ENCODE results near the gene PLPPR2. TPM values are rescaled to one million over a fixed set of nuclear protein-coding genes. Genes with fewer than 3 reads are reported as not detected.

PLPPR2 gene
- total RNA-seq, 1 experiment from 2014 or later: 7.5 TPM

DNA sequence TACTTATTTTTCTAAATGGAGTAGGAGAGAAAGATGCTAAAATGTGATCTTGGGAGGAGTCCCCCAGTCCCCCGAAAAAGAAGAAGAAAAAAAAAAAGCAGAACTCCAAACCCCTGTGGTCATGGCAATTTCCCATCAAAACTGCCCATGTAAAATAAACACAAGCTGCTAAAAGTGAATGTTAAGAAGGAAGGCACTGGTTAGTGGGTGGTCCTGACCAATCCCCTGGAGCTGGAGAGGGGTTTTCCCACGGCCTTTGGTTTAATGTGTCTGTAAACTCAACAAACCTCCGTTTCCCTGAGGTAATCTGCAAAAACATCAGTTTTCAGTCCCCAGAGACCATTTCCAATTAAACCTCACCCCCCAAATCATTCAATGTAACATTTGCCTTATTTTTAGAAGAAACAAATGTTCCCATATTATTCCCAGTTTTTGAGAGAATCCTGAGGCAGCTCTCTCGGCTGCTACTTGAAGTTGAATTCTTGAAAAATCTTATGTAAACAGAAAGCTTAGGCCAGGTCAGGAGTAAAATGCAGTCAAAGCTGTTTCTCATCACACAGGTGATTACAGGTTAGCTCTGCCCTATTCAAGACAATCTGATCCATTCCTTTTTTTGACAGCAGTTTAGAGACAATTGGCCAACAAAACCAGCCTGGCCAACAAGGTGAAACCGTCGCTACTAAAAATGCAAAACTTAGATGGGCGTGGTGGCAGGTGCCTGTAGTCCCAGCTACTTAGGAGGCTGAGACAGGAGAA, 32.8 kb upstream of the PLPPR2 start (continued):
- TF ChIP-seq, protein P1, sequence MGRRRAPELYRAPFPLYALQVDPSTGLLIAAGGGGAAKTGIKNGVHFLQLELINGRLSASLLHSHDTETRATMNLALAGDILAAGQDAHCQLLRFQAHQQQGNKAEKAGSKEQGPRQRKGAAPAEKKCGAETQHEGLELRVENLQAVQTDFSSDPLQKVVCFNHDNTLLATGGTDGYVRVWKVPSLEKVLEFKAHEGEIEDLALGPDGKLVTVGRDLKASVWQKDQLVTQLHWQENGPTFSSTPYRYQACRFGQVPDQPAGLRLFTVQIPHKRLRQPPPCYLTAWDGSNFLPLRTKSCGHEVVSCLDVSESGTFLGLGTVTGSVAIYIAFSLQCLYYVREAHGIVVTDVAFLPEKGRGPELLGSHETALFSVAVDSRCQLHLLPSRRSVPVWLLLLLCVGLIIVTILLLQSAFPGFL (CRISPR knock-in tag; IDR thresholded peaks at IDR 0.05; ENCODE audit: borderline replicate concordance): no peak
- TF ChIP-seq GTF2I (CRISPR knock-in tag; conservative IDR thresholded peaks at IDR 0.05) (no peak), RELA (CRISPR knock-in tag; IDR thresholded peaks at IDR 0.05; ENCODE audit: borderline replicate concordance) (no peak), SOX15 (CRISPR knock-in tag; IDR thresholded peaks at IDR 0.05) (no peak), MLX (CRISPR knock-in tag; IDR thresholded peaks at IDR 0.05) (no peak), SMAD4 (CRISPR knock-in tag; IDR thresholded peaks at IDR 0.05) (no peak), ERG (CRISPR knock-in tag; IDR thresholded peaks at IDR 0.05) (no peak), ELF4 (CRISPR knock-in tag; IDR thresholded peaks at IDR 0.05; ENCODE audit: low read depth) (no peak), ZNF317 (CRISPR knock-in tag; IDR thresholded peaks at IDR 0.05; ENCODE audit: borderline replicate concordance, low read depth) (no peak), TP53 (CRISPR knock-in tag; IDR thresholded peaks at IDR 0.05) (no peak), AFF4 (CRISPR knock-in tag; IDR thresholded peaks at IDR 0.05; ENCODE audit: borderline replicate concordance) (no peak), ZNF232 (CRISPR knock-in tag; IDR thresholded peaks at IDR 0.05) (no peak)
- TF ChIP-seq, protein P2, sequence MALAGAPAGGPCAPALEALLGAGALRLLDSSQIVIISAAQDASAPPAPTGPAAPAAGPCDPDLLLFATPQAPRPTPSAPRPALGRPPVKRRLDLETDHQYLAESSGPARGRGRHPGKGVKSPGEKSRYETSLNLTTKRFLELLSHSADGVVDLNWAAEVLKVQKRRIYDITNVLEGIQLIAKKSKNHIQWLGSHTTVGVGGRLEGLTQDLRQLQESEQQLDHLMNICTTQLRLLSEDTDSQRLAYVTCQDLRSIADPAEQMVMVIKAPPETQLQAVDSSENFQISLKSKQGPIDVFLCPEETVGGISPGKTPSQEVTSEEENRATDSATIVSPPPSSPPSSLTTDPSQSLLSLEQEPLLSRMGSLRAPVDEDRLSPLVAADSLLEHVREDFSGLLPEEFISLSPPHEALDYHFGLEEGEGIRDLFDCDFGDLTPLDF (CRISPR knock-in tag; IDR thresholded peaks at IDR 0.05): no peak

- DNase-seq (ENCODE audit: low spot score): no peak
- Mint-ChIP-seq H3K27me3 (ENCODE audit: low read depth) (no peaks in the 10 kb centered on the region; the same call in 1 of the 2 replicates), H3K9me3 (no peaks in the 10 kb centered on the region), H3K36me3 (no peaks in the 10 kb centered on the region), H3K4me3 (no peak overlapping the region), H3K4me1 (peaks cover 16% of the 10 kb centered on the region), H3K27ac (peak overlapping the region; percentile 53; the same call in 1 of the 2 replicates)
- CTCF ChIA-PET: interaction anchor here (1.0 to 2.5 kb wide), 5 partner anchors 12 to 122 kb away, joined by 3 to 33 read pairs (median 5); partner anchors contain the start of genes ODAD3, PRKCSH and RAB3D
- ATAC-seq: peak; percentile 16; the same call in 1 of the 2 replicates
- POLR2A ChIA-PET: interaction anchor here (0.7 kb wide), 1 partner anchor 210 kb away, joined by 3 read pairs; no protein-coding TSS in a partner anchor
- TF ChIP-seq ZNF317 (CRISPR knock-in tag; IDR thresholded peaks at IDR 0.05; ENCODE audit: borderline replicate concordance, low read depth): no peak
- TF ChIP-seq, protein P3, sequence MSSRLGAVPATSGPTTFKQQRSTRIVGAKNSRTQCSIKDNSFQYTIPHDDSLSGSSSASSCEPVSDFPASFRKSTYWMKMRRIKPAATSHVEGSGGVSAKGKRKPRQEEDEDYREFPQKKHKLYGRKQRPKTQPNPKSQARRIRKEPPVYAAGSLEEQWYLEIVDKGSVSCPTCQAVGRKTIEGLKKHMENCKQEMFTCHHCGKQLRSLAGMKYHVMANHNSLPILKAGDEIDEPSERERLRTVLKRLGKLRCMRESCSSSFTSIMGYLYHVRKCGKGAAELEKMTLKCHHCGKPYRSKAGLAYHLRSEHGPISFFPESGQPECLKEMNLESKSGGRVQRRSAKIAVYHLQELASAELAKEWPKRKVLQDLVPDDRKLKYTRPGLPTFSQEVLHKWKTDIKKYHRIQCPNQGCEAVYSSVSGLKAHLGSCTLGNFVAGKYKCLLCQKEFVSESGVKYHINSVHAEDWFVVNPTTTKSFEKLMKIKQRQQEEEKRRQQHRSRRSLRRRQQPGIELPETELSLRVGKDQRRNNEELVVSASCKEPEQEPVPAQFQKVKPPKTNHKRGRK (CRISPR knock-in tag; IDR thresholded peaks at IDR 0.05; ENCODE audit: borderline replicate concordance): no peak
- no peak for TF ChIP-seq ATF2 (CRISPR knock-in tag; IDR thresholded peaks at IDR 0.05; ENCODE audit: borderline replicate concordance, low read depth)
- no peak for TF ChIP-seq ERG (CRISPR knock-in tag; IDR thresholded peaks at IDR 0.05)
- no peak for TF ChIP-seq IRF1 (CRISPR knock-in tag; IDR thresholded peaks at IDR 0.05)
- TF ChIP-seq, protein P4, sequence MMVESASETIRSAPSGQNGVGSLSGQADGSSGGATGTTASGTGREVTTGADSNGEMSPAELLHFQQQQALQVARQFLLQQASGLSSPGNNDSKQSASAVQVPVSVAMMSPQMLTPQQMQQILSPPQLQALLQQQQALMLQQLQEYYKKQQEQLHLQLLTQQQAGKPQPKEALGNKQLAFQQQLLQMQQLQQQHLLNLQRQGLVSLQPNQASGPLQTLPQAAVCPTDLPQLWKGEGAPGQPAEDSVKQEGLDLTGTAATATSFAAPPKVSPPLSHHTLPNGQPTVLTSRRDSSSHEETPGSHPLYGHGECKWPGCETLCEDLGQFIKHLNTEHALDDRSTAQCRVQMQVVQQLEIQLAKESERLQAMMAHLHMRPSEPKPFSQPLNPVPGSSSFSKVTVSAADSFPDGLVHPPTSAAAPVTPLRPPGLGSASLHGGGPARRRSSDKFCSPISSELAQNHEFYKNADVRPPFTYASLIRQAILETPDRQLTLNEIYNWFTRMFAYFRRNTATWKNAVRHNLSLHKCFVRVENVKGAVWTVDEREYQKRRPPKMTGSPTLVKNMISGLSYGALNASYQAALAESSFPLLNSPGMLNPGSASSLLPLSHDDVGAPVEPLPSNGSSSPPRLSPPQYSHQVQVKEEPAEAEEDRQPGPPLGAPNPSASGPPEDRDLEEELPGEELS (CRISPR knock-in tag; IDR thresholded peaks at IDR 0.05): no peak
Observed at GRCh38 chr19:11323601-11324078, 31.6 kb upstream of the PLPPR2 start.

Data from WTC11 (cell line).